HCT116 (cell line): Measurements from ENCODE around the gene PEX19. TPM values are rescaled to one million over a fixed set of nuclear protein-coding genes. Genes with fewer than 3 reads are reported as not detected.

Experiments used
- ATAC-seq: fragments of 200-7000 bp; cut with Tn5 transposase; 2 replicates; pipeline ENCODE4 v1.9.1; 2020; ENCODE audit warnings: mild to moderate bottlenecking, moderate library complexity
- BruUV-seq: library from RNA; stranded (reverse); fragments of 400-500 nt; replicated peaks from 2 replicates; lab custom pipeline; 2021; lab: Mats Ljungman, UMichigan
- CTCF ChIA-PET: fragments of 300-600 bp; sonication (Branson Sonifier 250); formaldehyde crosslinking; loops from one replicate; lab custom pipeline; 2021; ENCODE audit warnings: antibody characterized with exemption; lab: Charles Lee
- POLR2A ChIA-PET: fragments of 300-600, 350-600 bp; sonication (Branson Sonifier 250); formaldehyde crosslinking; loops from one replicate; lab custom pipeline; 2021; ENCODE audit warnings: antibody characterized with exemption; lab: Charles Lee
- RAD21 ChIA-PET, 2 experiments: fragments of 300-600 bp; sonication (Branson Sonifier 250); formaldehyde crosslinking; loops; one replicate each; lab custom pipeline; 2023; ENCODE audit warnings: low total read pairs in 2 of 2; ENCODE audit not compliant: uncharacterized antibody in 2 of 2, unreplicated experiment in 2 of 2, low non-redundant PET in 1 of 2; lab: Charles Lee
- DNase-seq: peaks from one replicate; pipeline ENCODE4 v3.0.0-alpha.2; 2010; ENCODE audit warnings: low read depth, low spot score
- H2AFZ ChIP-seq: fragments of 200-600 bp; shearing (Covaris generic), sonication (generic); 2 replicates; pipeline ENCODE4 v1.6.1; 2017; ENCODE audit warnings: low read depth, mixed run types, mixed read lengths, antibody characterized with exemption, low read length; ENCODE audit not compliant: poor library complexity, severe bottlenecking
- H3K27ac ChIP-seq: 2 replicates; pipeline ENCODE4 v1.5.1; 2012; ENCODE audit warnings: low read depth, low read length
- H3K27me3 ChIP-seq: fragments of 200-600 bp; sonication (generic); 2 replicates; pipeline ENCODE4 v1.6.1; 2016; ENCODE audit warnings: mixed run types, low read length, mixed read lengths; ENCODE audit not compliant: insufficient read depth
- H3K36me3 ChIP-seq, 2 experiments: fragments of 200-500 bp in 1 of 2; fragments of 200-600 bp in 1 of 2; sonication (Bioruptor generic) in 1 of 2; sonication (generic) in 1 of 2; 2 replicates each; pipeline versions ENCODE4 v1.5.1 to v1.6.1; 2014 to 2016; ENCODE audit warnings: low read length in 2 of 2, inconsistent platforms in 1 of 2, mixed read lengths in 1 of 2, mixed run types in 1 of 2; ENCODE audit not compliant: insufficient read depth in 2 of 2, control insufficient read depth in 1 of 2
- H3K4me1 ChIP-seq, 2 experiments: fragments of 200-600 bp in 1 of 2; sonication (generic) in 1 of 2; 2 replicates each; pipeline versions ENCODE4 v1.5.1 to v1.6.1; 2012 to 2017; ENCODE audit warnings: low read length in 2 of 2, inconsistent platforms in 1 of 2, mild to moderate bottlenecking in 1 of 2, mixed read lengths in 1 of 2, mixed run types in 1 of 2, moderate library complexity in 1 of 2; ENCODE audit not compliant: insufficient read depth in 2 of 2, control insufficient read depth in 1 of 2
- H3K4me2 ChIP-seq: fragments of 200-600 bp; sonication (generic); 2 replicates; pipeline ENCODE4 v1.6.1; 2017; ENCODE audit warnings: mixed run types, low read length, mixed read lengths
- H3K4me3 ChIP-seq, 2 experiments: fragments of 200-600 bp in 1 of 2; sonication (generic) in 1 of 2; replicated peaks in 1 of 2; 2 replicates each; pipeline ENCODE4 v1.5.1; 2011 to 2016; ENCODE audit warnings: low read length in 2 of 2, control low read depth in 1 of 2, low read depth in 1 of 2, mild to moderate bottlenecking in 1 of 2, mixed read lengths in 1 of 2, mixed run types in 1 of 2
- H3K79me2 ChIP-seq: fragments of 200-600 bp; sonication (generic); 2 replicates; pipeline ENCODE4 v1.6.1; 2017; ENCODE audit warnings: mild to moderate bottlenecking, mixed run types, low read length, moderate library complexity, mixed read lengths; ENCODE audit not compliant: insufficient read depth
- H3K9ac ChIP-seq: fragments of 200-600 bp; sonication (generic); 2 replicates; pipeline ENCODE4 v1.6.1; 2016; ENCODE audit warnings: low read length, mixed read lengths
- H3K9me2 ChIP-seq: fragments of 200-600 bp; sonication (generic), shearing (Covaris generic); 2 replicates; pipeline ENCODE4 v1.6.1; 2017; ENCODE audit warnings: mixed run types, mild to moderate bottlenecking, moderate library complexity; ENCODE audit not compliant: insufficient read depth
- H3K9me3 ChIP-seq, 2 experiments: fragments of 200-500 bp in 1 of 2; fragments of 200-600 bp in 1 of 2; sonication (Bioruptor generic) in 1 of 2; sonication (generic) in 1 of 2; 2 replicates each; pipeline ENCODE4 v1.6.1; 2014 to 2017; ENCODE audit warnings: low read length in 2 of 2, mixed read lengths in 2 of 2, inconsistent platforms in 1 of 2, low read depth in 1 of 2, mild to moderate bottlenecking in 1 of 2, mixed run types in 1 of 2, moderate library complexity in 1 of 2; ENCODE audit not compliant: control insufficient read depth in 1 of 2, insufficient read depth in 1 of 2
- H4K20me1 ChIP-seq: fragments of 200-600 bp; sonication (generic), shearing (Covaris generic); 2 replicates; pipeline ENCODE4 v1.6.1; 2017; ENCODE audit warnings: mixed run types, mild to moderate bottlenecking, moderate library complexity; ENCODE audit not compliant: insufficient read depth
- CBX3 ChIP-seq: IDR thresholded peaks from 2 replicates; pipeline ENCODE4 v1.6.1; 2012; ENCODE audit warnings: low read depth
- EGR1 ChIP-seq: IDR thresholded peaks from 2 replicates; pipeline ENCODE4 v1.6.1; 2012; ENCODE audit warnings: low read depth
- EZH2 ChIP-seq: fragments of 200-600 bp; sonication (generic); IDR thresholded peaks from 2 replicates; pipeline ENCODE4 v1.6.1; 2017; ENCODE audit warnings: antibody characterized with exemption, mixed run types
- EZH2phosphoT487 ChIP-seq: fragments of 200-600 bp; IDR thresholded peaks from 2 replicates; pipeline ENCODE4 v1.6.1; 2018; ENCODE audit warnings: antibody characterized with exemption, borderline replicate concordance
- FOSL1 ChIP-seq: IDR thresholded peaks from 2 replicates; pipeline ENCODE4 v1.6.1; 2012; ENCODE audit warnings: low read depth
- JUND ChIP-seq: IDR thresholded peaks from 2 replicates; pipeline ENCODE4 v1.6.1; 2012
- POLR2A ChIP-seq: IDR thresholded peaks from 2 replicates; pipeline ENCODE4 v1.7.0; 2011; ENCODE audit warnings: borderline replicate concordance; ENCODE audit not compliant: insufficient read depth, insufficient read length; ENCODE audit errors: extremely low read depth
- RAD21 ChIP-seq: IDR thresholded peaks from 2 replicates; pipeline ENCODE4 v1.6.1; 2012; ENCODE audit warnings: low read depth, mild to moderate bottlenecking
- TCF7L2 ChIP-seq: IDR thresholded peaks from 2 replicates; pipeline ENCODE4 v1.7.0; 2011; ENCODE audit warnings: borderline replicate concordance, inconsistent platforms; ENCODE audit not compliant: insufficient read depth, insufficient read length; ENCODE audit errors: extremely low read depth
- YY1 ChIP-seq: IDR thresholded peaks from 2 replicates; pipeline ENCODE4 v1.6.1; 2011; ENCODE audit warnings: low read length, low read depth, moderate library complexity, mild to moderate bottlenecking; ENCODE audit not compliant: insufficient replicate concordance; ENCODE audit errors: extremely low read depth
- intact Hi-C: fragments of 100-400 bp; cut with micrococcal nuclease; formaldehyde crosslinking; loops from 2 replicates; pipeline ENCODE4 v1.10.0; 2022
- total RNA-seq: library from RNA; stranded (reverse); gene quantifications from one replicate; pipeline ENCODE4 v1.2.1, GENCODE V29; 2021; ENCODE audit not compliant: unreplicated experiment
- TF ChIP-seq, protein P1 (sequence below), 3 experiments: fragments of 200-600 bp in 1 of 3; sonication (generic) in 1 of 3; IDR thresholded peaks in 2 of 3; conservative IDR thresholded peaks in 1 of 3; 2 replicates each; pipeline ENCODE4 v1.5.1; 2012 to 2017; ENCODE audit warnings: low read depth in 2 of 3, low read length in 2 of 3, antibody characterized with exemption in 1 of 3, borderline replicate concordance in 1 of 3, control low read depth in 1 of 3, mild to moderate bottlenecking in 1 of 3, mixed read lengths in 1 of 3, mixed run types in 1 of 3, moderate library complexity in 1 of 3; ENCODE audit not compliant: insufficient read depth in 1 of 3
- TF ChIP-seq, protein P2 (sequence below): IDR thresholded peaks from 2 replicates; pipeline ENCODE4 v1.6.1; 2012; ENCODE audit warnings: low read depth
- TF ChIP-seq, protein P3 (sequence below): IDR thresholded peaks from 2 replicates; pipeline ENCODE4 v1.6.1; 2012

The PEX19 gene
- total RNA-seq, 1 experiment from 2014 or later = 35.9 TPM

DNA sequence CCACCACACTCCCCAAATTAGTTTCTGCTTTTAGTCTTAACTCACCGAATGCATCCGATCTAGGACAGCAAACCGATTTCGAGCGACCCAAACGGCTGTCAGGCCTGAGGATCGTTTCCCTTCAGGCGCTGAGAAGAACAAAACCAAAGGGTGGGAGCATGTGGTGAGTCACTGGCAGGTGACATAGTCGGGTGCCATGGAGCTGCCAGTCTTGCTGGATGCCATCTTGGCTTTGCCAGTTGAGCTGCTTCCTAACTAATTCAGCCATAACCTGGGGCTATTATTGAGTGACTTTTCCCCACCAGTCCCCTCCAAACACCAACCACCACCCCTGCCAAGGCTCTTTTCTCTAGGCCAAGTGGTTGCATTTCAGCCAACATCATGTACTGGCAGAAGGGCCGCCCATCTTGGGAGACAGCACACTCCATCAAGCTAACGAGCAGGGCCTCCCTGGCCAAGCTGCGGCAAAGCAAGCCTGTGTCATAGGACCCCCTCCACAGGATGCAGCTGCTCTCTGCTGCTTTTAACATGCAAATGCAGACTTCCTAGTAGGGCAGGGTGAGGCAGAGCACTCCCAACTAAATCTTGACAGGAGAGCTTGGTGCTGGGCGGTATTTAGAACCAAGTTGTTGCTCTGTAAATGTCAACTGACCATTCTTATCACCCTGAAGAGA, 22.3 kb upstream of the PEX19 start:
- H3K79me2 ChIP-seq = peaks cover 3% of the 10 kb centered on the region; the same call in 1 of the 2 replicates
- RAD21 ChIA-PET = no interaction called here
- H2AFZ ChIP-seq = no peak overlapping the region
- H3K27ac ChIP-seq = no peak overlapping the region
- H3K9me2 ChIP-seq = no peaks in the 10 kb centered on the region
- TF ChIP-seq YY1 (no peak), EZH2 (no peak)
- TF ChIP-seq, all 23 proteins: peak for 0
- CTCF ChIA-PET = interaction anchor here (1.2 kb wide), 1 partner anchor 16 kb away, joined by 4 read pairs; no protein-coding TSS in a partner anchor
- no peaks in the 10 kb centered on the region for H3K4me1 ChIP-seq
- H3K9ac ChIP-seq = no peak overlapping the region
- peaks cover 37 to 76% of the 10 kb centered on the region in 2 experiments for H3K36me3 ChIP-seq
- no peaks in the 10 kb centered on the region for H3K27me3 ChIP-seq
- H4K20me1 ChIP-seq = no peaks in the 10 kb centered on the region
- POLR2A ChIA-PET = no interaction called here
- H3K4me3 ChIP-seq = no peak overlapping the region
- DNase-seq (no peak), ATAC-seq (no peak)
- no peaks in the 10 kb centered on the region for H3K9me3 ChIP-seq
- BruUV-seq = TSS peak; percentile 14
- H3K4me2 ChIP-seq = no peak overlapping the region
- intact Hi-C loops = no loop called here

DNA sequence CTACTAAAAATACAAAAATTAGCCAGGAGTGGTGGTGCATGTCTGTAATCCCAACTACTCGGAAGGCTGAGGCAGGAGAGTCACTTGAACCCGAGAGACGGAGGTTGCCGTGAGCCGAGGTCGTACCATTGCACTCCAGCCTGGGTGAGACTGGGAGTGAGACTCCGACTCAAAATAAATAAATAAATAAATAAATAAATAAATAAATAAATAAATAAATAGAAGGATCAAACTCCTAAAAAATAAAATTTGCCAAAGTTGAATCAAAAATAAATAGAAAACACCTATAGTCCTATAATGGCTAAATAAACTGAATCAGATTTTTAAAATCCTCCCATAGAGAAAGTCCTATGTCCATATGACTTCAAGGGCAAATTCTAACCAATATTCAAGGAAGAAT, 15.2 kb upstream of the PEX19 start:
- CTCF ChIA-PET = interaction anchor here (3.3 kb wide), 1 partner anchor 9 kb away, joined by 16 read pairs; no protein-coding TSS in a partner anchor
- peaks cover 35 to 77% of the 10 kb centered on the region in 2 experiments for H3K36me3 ChIP-seq
- intact Hi-C loops = no loop called here
- TF ChIP-seq YY1 (no peak), POLR2A (no peak), RAD21 (no peak), CBX3 (no peak), JUND (no peak), FOSL1 (no peak), EZH2phosphoT487 (no peak), EGR1 (no peak), TCF7L2 (no peak)
- TF ChIP-seq, protein P1, sequence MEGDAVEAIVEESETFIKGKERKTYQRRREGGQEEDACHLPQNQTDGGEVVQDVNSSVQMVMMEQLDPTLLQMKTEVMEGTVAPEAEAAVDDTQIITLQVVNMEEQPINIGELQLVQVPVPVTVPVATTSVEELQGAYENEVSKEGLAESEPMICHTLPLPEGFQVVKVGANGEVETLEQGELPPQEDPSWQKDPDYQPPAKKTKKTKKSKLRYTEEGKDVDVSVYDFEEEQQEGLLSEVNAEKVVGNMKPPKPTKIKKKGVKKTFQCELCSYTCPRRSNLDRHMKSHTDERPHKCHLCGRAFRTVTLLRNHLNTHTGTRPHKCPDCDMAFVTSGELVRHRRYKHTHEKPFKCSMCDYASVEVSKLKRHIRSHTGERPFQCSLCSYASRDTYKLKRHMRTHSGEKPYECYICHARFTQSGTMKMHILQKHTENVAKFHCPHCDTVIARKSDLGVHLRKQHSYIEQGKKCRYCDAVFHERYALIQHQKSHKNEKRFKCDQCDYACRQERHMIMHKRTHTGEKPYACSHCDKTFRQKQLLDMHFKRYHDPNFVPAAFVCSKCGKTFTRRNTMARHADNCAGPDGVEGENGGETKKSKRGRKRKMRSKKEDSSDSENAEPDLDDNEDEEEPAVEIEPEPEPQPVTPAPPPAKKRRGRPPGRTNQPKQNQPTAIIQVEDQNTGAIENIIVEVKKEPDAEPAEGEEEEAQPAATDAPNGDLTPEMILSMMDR (IDR thresholded peaks at IDR 0.05 in 2 of 3, conservative IDR thresholded peaks at IDR 0.05 in 1 of 3; ENCODE audit: borderline replicate concordance in 1 of 3, insufficient read depth in 1 of 3, low read depth in 2 of 3, low read length in 2 of 3) = no peak
- TF ChIP-seq, protein P2, sequence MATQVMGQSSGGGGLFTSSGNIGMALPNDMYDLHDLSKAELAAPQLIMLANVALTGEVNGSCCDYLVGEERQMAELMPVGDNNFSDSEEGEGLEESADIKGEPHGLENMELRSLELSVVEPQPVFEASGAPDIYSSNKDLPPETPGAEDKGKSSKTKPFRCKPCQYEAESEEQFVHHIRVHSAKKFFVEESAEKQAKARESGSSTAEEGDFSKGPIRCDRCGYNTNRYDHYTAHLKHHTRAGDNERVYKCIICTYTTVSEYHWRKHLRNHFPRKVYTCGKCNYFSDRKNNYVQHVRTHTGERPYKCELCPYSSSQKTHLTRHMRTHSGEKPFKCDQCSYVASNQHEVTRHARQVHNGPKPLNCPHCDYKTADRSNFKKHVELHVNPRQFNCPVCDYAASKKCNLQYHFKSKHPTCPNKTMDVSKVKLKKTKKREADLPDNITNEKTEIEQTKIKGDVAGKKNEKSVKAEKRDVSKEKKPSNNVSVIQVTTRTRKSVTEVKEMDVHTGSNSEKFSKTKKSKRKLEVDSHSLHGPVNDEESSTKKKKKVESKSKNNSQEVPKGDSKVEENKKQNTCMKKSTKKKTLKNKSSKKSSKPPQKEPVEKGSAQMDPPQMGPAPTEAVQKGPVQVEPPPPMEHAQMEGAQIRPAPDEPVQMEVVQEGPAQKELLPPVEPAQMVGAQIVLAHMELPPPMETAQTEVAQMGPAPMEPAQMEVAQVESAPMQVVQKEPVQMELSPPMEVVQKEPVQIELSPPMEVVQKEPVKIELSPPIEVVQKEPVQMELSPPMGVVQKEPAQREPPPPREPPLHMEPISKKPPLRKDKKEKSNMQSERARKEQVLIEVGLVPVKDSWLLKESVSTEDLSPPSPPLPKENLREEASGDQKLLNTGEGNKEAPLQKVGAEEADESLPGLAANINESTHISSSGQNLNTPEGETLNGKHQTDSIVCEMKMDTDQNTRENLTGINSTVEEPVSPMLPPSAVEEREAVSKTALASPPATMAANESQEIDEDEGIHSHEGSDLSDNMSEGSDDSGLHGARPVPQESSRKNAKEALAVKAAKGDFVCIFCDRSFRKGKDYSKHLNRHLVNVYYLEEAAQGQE = no peak
- TF ChIP-seq, protein P3, sequence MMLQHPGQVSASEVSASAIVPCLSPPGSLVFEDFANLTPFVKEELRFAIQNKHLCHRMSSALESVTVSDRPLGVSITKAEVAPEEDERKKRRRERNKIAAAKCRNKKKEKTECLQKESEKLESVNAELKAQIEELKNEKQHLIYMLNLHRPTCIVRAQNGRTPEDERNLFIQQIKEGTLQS = no peak

More for the DNA sequence above, 15.2 kb upstream of the PEX19 start:
- H3K4me2 ChIP-seq = no peak overlapping the region
- no peaks in the 10 kb centered on the region for H4K20me1 ChIP-seq
- DNase-seq (no peak), ATAC-seq (no peak)
- no peaks in the 10 kb centered on the region for H3K27me3 ChIP-seq
- H3K9me3 ChIP-seq = no peaks in the 10 kb centered on the region
- H3K9me2 ChIP-seq = no peaks in the 10 kb centered on the region
- H3K79me2 ChIP-seq = 0 out of 2 replicates have a peak, but pooled peaks cover 4% of the 10 kb centered on the region
- no TSS peak for BruUV-seq
- no peak overlapping the region for H3K27ac ChIP-seq
- H3K4me1 ChIP-seq = no peaks in the 10 kb centered on the region
- no peak overlapping the region for H2AFZ ChIP-seq
- RAD21 ChIA-PET = no interaction called here
- H3K4me3 ChIP-seq = no peak overlapping the region
- H3K9ac ChIP-seq = no peak overlapping the region
- POLR2A ChIA-PET = no interaction called here
